ENCODE results near the gene EXOSC10.
"Not testable (repeated sequence)": the region's sequence is repeated elsewhere in the genome, so short reads cannot be mapped to it uniquely, and the experiment has no call there.

EXOSC10 gene

DNA sequence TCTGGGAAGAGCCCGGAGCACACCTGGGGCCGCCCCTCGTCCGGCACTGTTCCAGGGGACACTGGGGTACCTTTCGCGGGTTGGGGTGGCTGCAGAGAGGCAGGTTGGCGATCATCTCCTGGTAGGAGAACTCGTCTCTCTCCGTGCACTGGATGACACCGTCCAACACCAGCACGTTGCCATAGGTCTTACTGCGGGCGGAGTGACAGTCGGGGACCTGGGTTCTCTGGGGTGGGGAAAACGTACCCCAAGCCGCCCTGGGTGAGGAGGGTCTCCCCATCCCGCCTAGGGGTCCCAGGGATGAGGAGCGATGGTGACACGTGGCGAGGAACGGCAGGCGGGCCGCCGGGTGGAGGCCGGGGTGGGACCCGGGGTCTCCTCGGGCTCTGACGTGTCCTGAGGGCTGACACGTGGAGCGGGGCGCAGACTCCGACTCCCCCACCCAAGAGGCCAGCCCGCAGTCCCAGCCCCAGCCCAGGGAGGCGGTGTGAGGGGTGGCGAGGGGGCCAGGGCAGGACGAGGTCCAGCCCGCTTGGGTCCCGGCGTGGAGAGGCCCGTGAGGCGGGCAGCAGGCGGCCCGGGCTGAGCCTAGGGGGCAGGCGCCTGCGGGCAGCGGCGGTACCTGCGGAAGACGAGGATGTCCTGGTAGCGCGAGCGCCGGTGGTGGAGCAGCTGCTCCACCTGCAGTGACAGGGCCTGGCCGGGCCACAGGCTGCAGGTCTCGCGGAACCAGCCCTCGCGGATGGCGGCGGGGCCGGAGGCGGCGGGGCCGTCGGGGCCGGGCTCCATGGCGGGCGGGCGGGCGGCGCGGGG, 40.3 kb downstream of the EXOSC10 start:
- Mint-ChIP-seq H3K4me1 (peaks cover 57% of the 10 kb centered on the region), H3K9me3 (no peaks in the 10 kb centered on the region), H3K4me3 (peak overlapping the region; percentile 97), H3K36me3 (peaks cover 80% of the 10 kb centered on the region), H3K27ac (peak overlapping the region; percentile 95)
- ATAC-seq (peak; percentile 27), DNase-seq (ENCODE audit: low spot score in 2 of 2) (peak in 1 of 2 donors; percentile 78)

DNA sequence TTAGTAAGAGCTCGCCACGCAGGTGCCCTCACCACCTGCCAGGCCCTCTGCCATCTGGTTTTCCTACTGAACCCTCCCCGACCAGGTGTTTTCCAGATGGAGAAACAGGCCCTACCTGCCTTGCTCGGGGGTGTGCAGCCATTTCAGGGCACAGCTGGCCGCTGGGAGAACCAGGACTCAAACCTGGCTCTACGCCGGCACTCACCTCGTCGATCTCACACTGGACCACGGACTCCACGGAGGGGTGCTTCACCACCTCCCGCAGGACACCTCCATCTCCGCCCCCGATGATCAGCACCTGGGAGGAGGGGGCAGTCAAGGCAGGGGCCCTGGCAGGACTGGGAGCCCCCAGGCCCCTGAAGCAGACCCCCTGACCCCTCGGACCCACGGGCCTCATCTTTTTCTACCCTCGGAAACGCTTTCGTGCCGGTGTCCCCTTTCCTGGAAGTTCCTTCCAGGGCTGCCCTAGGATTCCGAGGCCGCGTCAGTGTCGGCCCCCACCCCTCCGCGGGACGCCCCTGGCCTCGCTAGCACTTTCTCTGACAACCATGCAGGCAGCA, 41.0 kb downstream of the EXOSC10 start:
- H3K27ac Mint-ChIP-seq = peak overlapping the region; percentile 95
- peak overlapping the region; percentile 97 for H3K4me3 Mint-ChIP-seq
- peaks cover 54% of the 10 kb centered on the region for H3K4me1 Mint-ChIP-seq
- DNase-seq (ENCODE audit: low spot score in 2 of 2) (no peak), ATAC-seq (no peak)
- H3K9me3 Mint-ChIP-seq = no peaks in the 10 kb centered on the region
- peaks cover 79% of the 10 kb centered on the region for H3K36me3 Mint-ChIP-seq

DNA sequence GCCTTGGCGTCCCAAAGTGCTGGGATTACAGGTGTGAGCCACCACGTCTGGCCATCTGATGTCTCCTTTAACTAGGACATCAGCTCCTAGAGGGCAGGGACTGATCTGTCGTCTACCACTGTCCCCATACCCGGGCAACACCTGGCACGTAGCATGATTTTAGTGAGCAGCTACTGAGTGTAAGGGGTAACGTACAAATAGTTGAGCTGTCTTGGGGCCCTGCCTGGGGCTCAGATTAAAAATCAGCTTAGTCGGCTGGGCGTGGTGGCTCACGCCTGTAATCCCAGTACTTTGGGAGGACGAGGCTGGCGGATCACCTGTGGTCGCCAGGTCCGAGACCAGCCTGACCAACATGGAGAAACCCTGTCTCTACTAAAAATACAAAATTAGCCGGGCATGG, 41.6 kb downstream of the EXOSC10 start:
- H3K27ac Mint-ChIP-seq = no peak overlapping the region
- ATAC-seq = no peak
- H3K36me3 Mint-ChIP-seq = peaks cover 72% of the 10 kb centered on the region

DNA sequence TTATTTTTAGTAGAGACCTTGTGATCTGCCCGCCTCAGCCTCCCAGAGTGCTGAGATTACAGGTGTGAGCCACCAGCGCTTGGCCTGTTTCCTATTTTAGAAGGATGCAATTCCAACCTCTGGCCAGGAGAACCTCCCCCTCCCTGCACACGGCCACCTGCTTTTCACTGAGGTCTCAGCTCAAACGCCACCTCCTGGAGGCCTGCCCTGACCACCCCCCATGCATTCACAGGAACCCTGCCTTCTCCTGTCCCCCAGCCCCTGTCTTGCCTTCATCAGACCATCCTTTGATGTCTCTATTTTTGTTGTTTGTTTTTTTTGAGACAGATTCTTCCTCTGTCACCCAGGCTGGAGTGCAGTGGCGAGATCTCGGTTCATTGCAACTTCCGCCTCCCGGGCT, 42.2 kb downstream of the EXOSC10 start:
- peaks cover 42% of the 10 kb centered on the region for H3K4me1 Mint-ChIP-seq
- peaks cover 70% of the 10 kb centered on the region for H3K36me3 Mint-ChIP-seq

More for the DNA sequence above, 41.6 kb downstream of the EXOSC10 start:
- Mint-ChIP-seq H3K4me3 (peak overlapping the region; percentile 97), H3K4me1 (peaks cover 47% of the 10 kb centered on the region), H3K9me3 (no peaks in the 10 kb centered on the region)
- no peak for DNase-seq (ENCODE audit: low spot score in 2 of 2)

DNA sequence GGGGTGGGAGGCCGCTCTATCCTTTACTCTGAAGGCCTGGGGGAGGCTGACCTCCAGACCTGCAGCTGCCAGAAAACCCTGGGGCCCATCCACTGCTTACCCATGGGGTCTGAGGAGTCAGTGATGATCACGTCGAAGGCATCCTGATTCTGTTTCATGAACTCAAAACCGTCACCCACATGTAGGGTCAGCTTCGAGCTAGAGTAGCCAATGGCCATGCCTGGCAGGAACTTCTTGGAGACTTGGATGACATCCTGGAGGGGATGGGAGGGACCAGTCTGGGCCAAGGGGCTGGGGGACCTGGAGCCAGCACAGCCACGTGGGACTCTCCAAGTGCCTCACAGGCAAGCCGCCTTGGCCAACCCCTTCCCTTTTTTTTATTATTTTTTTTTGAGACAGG, 43.2 kb downstream of the EXOSC10 start:
- Mint-ChIP-seq H3K36me3 (peaks cover 70% of the 10 kb centered on the region), H3K27ac (no peak overlapping the region), H3K4me1 (peaks cover 37% of the 10 kb centered on the region), H3K4me3 (no peak overlapping the region), H3K9me3 (no peaks in the 10 kb centered on the region)
- DNase-seq (ENCODE audit: low spot score in 2 of 2) (no peak), ATAC-seq (no peak)

More for the DNA sequence above, 42.2 kb downstream of the EXOSC10 start:
- Mint-ChIP-seq H3K9me3 (no peaks in the 10 kb centered on the region), H3K27ac (peak overlapping the region; percentile 54), H3K4me3 (no peak overlapping the region)
- no peak for ATAC-seq
- no peak for DNase-seq (ENCODE audit: low spot score in 2 of 2)

DNA sequence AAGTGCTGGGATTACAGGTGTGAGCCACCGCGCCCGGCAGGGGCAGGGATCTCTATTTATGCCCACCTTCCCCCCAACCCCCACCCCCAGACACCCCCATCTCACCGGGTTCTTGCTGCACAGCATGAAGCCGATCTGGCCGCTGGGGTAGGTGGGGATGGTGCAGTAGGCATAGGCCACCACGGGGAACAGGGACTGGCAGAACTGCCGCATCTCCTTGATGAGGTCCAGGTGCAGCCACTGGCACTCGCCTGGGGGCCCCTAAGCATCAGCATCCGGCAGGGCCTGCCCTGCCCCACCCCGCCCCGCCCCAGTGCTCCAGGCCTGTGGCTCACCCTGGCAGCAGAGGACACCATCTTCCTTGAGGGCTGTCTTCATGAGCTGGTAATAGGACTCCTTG, 44.0 kb downstream of the EXOSC10 start:
- DNase-seq (ENCODE audit: low spot score in 2 of 2) (no peak), ATAC-seq (no peak)
- H3K4me3 Mint-ChIP-seq = no peak overlapping the region
- no peaks in the 10 kb centered on the region for H3K9me3 Mint-ChIP-seq
- H3K36me3 Mint-ChIP-seq = peaks cover 64% of the 10 kb centered on the region
- H3K27ac Mint-ChIP-seq = no peak overlapping the region
- H3K4me1 Mint-ChIP-seq = peaks cover 31% of the 10 kb centered on the region

DNA sequence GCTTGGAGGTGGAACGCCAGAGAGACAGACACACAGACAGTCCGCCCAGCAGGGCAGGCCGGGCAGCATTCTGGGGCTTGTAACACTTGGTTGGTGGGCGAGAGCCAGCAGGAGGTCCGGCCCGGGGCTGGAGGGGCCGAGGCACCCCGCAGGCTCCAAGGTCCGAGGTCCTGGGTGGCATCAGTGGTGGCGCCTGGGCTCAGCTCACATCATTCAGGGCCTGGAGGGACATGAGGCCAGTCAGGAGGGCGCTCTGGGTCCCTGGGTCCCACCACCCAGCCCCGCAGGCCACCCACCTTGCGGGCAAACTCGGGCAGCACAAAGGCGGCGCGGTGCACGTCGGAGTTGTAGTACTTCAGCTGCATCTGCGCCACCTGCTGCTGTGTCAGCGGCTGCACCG, 45.0 kb downstream of the EXOSC10 start:
- ATAC-seq (no peak), DNase-seq (ENCODE audit: low spot score in 2 of 2) (no peak)
- H3K4me1 Mint-ChIP-seq = peaks cover 26% of the 10 kb centered on the region
- H3K9me3 Mint-ChIP-seq = no peaks in the 10 kb centered on the region
- H3K27ac Mint-ChIP-seq = no peak overlapping the region
- H3K4me3 Mint-ChIP-seq = no peak overlapping the region
- peaks cover 57% of the 10 kb centered on the region for H3K36me3 Mint-ChIP-seq

DNA sequence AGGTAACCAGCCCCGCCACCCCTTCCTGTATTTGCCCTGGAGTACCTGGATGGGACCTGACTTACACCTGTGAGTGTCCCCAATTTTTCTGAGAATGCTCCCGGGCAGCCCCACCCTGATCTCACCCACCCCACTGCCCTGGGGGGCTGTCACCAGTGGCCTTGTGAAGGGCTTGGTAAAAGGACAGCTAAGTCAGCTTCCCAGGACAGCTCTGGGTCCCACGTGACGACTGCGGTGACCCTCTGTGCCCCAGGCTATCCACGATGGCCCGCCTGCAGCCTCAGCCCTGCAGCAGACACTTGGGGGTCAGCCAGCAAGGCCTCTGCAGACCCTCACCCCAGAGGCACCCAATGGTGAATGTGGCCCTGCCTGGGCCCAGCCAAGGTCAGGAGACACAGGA, 45.5 kb downstream of the EXOSC10 start:
- Mint-ChIP-seq H3K36me3 (peaks cover 54% of the 10 kb centered on the region), H3K27ac (no peak overlapping the region), H3K9me3 (no peaks in the 10 kb centered on the region), H3K4me1 (peaks cover 25% of the 10 kb centered on the region), H3K4me3 (no peak overlapping the region)
- DNase-seq (ENCODE audit: low spot score in 2 of 2) (no peak), ATAC-seq (no peak)

DNA sequence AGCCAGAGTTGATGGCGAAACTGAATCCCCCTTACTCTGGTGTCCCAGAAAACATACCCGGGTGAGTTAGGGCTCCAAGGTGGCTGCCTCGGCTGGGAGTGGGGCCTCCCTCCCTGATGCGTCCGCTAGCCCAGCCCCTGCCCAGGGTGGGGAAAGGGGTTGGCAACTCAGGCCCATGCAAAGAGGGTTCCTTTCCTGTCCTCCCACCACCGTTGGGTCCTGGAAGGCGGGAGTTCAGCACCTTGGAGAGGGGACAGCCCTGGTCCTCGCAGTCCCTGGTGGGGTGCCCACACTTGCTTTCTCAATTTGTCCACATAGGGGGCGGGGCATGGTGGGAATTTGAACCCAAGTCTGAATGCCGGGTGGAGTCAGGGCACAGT, 45.9 kb downstream of the EXOSC10 start:
- Mint-ChIP-seq H3K27ac (no peak overlapping the region), H3K36me3 (peaks cover 50% of the 10 kb centered on the region), H3K4me1 (peaks cover 20% of the 10 kb centered on the region), H3K9me3 (no peaks in the 10 kb centered on the region), H3K4me3 (no peak overlapping the region)
- peak; percentile 31 for ATAC-seq
- DNase-seq (ENCODE audit: low spot score in 2 of 2) = no peak

DNA sequence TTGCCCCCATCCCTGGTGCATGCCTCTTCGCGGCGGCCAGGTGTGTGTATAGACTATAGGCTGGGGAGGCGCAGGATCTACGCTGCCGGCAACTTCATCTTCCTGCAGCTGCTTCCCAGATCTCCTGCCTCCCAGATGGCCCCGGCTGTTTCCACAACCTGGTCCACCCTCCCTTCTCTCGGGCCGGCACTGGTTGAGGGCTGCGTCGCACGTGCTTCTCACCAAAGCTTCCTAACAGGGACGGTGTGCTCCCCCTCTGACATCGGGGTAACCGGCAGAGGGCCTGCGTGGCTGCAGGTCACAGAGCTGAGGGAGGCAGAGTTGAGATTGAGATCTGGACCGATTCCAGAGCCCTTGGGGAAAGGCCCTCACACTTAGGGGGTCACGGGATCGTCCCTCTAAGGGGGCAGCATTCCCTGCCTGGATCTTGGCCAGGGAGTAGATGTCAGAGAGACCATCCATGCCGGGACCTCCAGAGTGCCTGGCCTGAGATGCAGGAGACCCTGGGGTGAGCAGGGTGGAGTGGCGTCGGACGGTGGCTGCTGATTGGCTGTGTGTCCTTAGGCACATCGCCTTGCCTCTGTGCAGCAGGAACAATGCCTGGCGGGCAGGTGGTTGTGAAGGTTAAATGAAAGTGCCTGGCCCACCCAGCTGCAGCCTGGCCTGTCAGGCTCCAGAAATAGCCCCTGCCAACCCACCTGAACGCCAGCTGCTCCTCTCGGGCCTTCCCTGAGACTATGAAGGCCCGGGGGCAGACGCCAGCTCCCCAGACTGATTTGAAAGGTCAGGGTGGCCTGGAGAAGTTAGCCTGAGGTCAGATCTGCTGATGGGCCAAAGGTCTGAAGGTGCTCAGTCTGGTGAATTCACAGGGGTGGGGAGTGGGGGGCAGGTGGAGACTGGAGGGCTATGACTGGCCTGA, 46.6 kb downstream of the EXOSC10 start:
- Mint-ChIP-seq H3K27ac (peak overlapping the region; percentile 68), H3K36me3 (peaks cover 43% of the 10 kb centered on the region), H3K4me1 (peaks cover 17% of the 10 kb centered on the region), H3K9me3 (no peaks in the 10 kb centered on the region), H3K4me3 (no peak overlapping the region)
- ATAC-seq (peak; percentile 40), DNase-seq (ENCODE audit: low spot score in 2 of 2) (no peak)

DNA sequence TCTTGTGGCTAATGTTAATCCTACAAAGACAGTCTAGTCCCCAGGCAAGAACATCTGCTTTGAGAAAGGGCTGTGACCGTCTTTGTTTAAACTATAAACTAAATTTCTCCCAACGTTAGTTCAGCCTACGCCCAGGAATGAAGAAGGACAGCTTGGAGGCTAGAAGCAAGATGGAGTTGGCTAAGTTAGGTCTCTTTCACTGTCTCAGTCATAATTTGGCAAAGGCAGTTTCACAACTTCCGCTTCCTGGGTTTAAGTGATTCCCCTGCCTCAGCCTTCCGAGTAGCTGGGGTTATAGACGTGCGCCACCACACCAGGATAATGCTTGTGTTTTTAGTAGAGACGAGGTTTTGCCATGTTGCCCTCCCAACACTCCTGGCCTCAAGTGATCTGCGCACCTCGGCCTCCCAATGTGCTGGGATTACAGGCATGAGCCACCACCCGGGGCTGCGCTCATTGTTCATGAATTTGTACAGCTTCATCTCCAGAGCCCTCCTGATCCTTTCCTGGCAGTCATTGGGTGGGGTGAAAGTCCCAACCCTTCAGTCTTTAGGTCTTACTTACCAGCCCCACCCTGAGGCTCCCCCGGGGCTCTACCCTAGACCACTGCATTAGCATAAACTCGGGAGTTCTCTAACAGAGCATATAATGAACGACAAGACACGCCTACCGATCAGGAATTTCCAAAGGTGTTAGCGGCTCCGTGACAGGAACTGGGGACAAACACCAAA, 47.7 kb downstream of the EXOSC10 start:
- no peak for DNase-seq (ENCODE audit: low spot score in 2 of 2)
- peak overlapping the region; percentile 9 for H3K27ac Mint-ChIP-seq
- H3K4me1 Mint-ChIP-seq = peaks cover 7% of the 10 kb centered on the region

DNA sequence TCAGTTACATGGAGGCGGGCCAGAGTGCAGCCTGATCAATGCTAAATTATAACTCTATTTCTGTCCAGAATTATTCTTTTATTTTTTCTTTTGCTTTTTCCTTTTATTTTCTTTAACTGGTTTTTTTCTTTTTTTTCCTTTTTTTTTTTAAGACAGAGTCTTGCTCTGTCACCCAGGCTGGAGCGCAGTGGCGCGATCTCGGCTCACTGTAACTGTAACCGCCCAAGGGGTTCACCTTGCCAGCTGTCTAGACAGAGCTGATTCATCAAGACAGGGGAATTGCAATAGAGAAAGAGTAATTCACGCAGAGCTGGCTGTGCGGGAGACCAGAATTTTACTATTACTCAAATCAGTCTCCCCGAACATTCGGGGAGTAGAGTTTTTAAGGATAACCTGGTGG, 48.5 kb downstream of the EXOSC10 start:
- H3K4me3 Mint-ChIP-seq; DNase-seq (ENCODE audit: low spot score in 2 of 2); ATAC-seq; H3K4me1 Mint-ChIP-seq; H3K9me3 Mint-ChIP-seq: not testable (repeated sequence)
- Mint-ChIP-seq H3K27ac (peak overlapping the region; percentile 9), H3K36me3 (peaks cover 23% of the 10 kb centered on the region)

More for the DNA sequence above, 47.7 kb downstream of the EXOSC10 start:
- Mint-ChIP-seq H3K36me3 (peaks cover 32% of the 10 kb centered on the region), H3K9me3 (no peaks in the 10 kb centered on the region), H3K4me3 (no peak overlapping the region)
- no peak for ATAC-seq

DNA sequence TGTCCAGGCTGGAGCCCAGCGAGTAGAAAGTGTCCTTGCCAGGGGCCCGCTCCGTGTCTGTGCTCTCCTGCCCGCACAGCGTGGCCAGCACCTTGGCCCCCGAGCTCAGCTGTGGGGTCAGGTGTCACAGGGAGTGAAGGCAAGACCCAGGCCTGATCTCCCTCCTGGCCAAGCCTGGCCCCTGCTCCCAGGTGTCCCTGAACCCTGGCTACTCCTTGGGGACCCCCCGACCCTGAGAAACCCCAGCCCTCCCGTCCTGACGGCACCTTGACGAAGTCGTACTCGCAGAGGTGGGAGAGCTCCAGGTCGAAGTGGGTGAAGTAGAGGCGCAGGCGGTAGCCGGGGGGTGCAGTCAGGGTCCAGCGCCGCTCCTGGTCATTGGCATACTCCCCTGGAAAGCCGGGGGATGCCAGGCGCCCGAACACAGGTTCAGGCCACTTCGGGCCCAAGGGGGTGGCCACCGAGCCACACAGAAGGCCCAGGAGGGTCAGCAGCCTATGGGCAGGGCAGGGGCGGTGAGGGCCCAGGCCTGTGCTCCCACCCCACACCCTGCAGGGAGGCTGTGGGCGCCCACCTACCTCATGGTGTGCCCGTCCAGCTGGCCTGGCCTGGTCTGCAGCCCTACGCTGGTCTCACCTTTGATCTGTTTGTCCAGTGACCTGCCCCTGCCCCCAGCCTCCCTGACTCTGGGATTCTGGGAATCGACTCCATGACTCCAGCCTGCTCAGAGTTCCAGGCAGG, 52.9 kb downstream of the EXOSC10 start, which contains the start of gene MASP2:
MASP2 (minus strand) TSS at position 615 of the 741 bp plus-strand sequence; CDS start at position 583, 32 bp downstream.
- ATAC-seq = no peak

DNA sequence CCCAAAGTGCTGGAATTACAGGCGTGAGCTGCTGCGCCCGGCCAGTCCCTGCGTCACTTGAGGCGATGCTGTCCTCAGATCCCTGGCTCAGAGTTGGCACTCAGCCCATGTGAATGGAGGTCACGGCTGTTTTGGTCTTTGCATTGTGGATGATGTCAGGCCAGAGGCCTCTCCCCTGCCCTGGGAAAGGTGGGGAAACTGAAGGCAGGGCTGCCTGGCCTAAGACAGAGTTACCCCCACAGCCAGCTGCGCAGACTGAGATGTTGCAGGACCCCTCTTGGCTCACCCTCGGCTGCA, 53.5 kb downstream of the EXOSC10 start:
- Mint-ChIP-seq H3K27ac (no peak overlapping the region), H3K36me3 (no peaks in the 10 kb centered on the region), H3K4me3 (no peak overlapping the region), H3K9me3 (no peaks in the 10 kb centered on the region), H3K4me1 (no peaks in the 10 kb centered on the region)
- DNase-seq (ENCODE audit: low spot score in 2 of 2) = no peak
- ATAC-seq = no peak

More for the DNA sequence above, 52.9 kb downstream of the EXOSC10 start, which contains the start of gene MASP2:
- no peaks in the 10 kb centered on the region for H3K4me1 Mint-ChIP-seq
- no peak within 1 kb of the TSS for H3K4me3 Mint-ChIP-seq
- H3K9me3 Mint-ChIP-seq = no peaks in the 10 kb centered on the region
- DNase-seq (ENCODE audit: low spot score in 2 of 2) = no peak
- no peaks in the 10 kb centered on the region for H3K36me3 Mint-ChIP-seq
- no peak within 1 kb of the TSS for H3K27ac Mint-ChIP-seq
